K562 (cell line): ENCODE results near the gene CLIC1. TPM values are rescaled to one million over a fixed set of nuclear protein-coding genes. Genes with fewer than 3 reads are reported as not detected.

Experiments used
- ASH1L ChIP-seq: fragments of 450-650 bp; IDR thresholded peaks from 2 replicates; pipeline ENCODE4 v1.6.1; 2018; ENCODE audit warnings: borderline replicate concordance, mild to moderate bottlenecking, low read depth; ENCODE audit not compliant: partially characterized antibody
- ELF1 ChIP-seq: fragments of 200-800 bp; sonication (Bioruptor generic); IDR thresholded peaks from 2 replicates; pipeline ENCODE4 v1.6.1; 2016; ENCODE audit warnings: missing genetic modification characterization, missing compliant biosample characterization
- GTF2B ChIP-seq: IDR thresholded peaks from 2 replicates; pipeline ENCODE4 v1.6.1; 2011; ENCODE audit not compliant: insufficient read length; ENCODE audit errors: extremely low read depth
- PHB ChIP-seq: fragments of 250-450 bp; sonication (Bioruptor Pico); IDR thresholded peaks from 2 replicates; pipeline ENCODE4 v1.5.0; 2021
- SIRT6 ChIP-seq: IDR thresholded peaks from one replicate; pipeline ENCODE4 v1.6.1; 2012; ENCODE audit warnings: low read depth, mild to moderate bottlenecking, control low read depth, inconsistent platforms, low read length, moderate library complexity
- SNRNP70 ChIP-seq: fragments of 200-400 bp; formaldehyde crosslinking; optimal IDR thresholded peaks from 2 replicates; pipeline ENCODE3; 2017; ENCODE audit warnings: low read depth, low read length
- XRCC4 ChIP-seq: IDR thresholded peaks from one replicate; pipeline ENCODE4 v1.6.1; 2011; ENCODE audit not compliant: insufficient read depth, insufficient read length; ENCODE audit errors: extremely low read depth
- ZNF140 ChIP-seq: fragments of 250-450 bp; sonication (Bioruptor Pico); IDR thresholded peaks from 2 replicates; pipeline ENCODE4 v1.8.0; 2021; ENCODE audit warnings: moderate library complexity, mild to moderate bottlenecking, inconsistent platforms
- ZNF75A ChIP-seq: fragments of 450-650 bp; formaldehyde crosslinking; IDR thresholded peaks from 2 replicates; pipeline ENCODE4 v1.4.0; 2020; ENCODE audit warnings: mild to moderate bottlenecking
- polyA plus RNA-seq, 8 experiments: library from polyadenylated mRNA; depleted of rRNA in 4 of 8; stranded (reverse) in 5 of 8; unstranded in 3 of 8; fragments of >200 nt; fragmentation: Nextera tagmentation in 2 of 8; fragmentation: Illumina TruSeq in 1 of 8; extraction: Ambion mirVana in 2 of 8; extraction: Trizol in 1 of 8; gene quantifications; 2 replicates each; pipeline versions ENCODE4 v1.2.1 to v1.2.3, GENCODE V29; 2011 to 2014; ENCODE audit warnings: inconsistent platforms in 1 of 8, missing spikeins in 1 of 8
- total RNA-seq, 7 experiments: library from RNA; depleted of rRNA in 6 of 7; stranded (reverse); fragments of >200 nt in 6 of 7; fragmentation: Illumina TruSeq in 2 of 7; extraction: Trizol in 2 of 7; gene quantifications; 2 replicates each; pipeline versions ENCODE4 v1.2.1 to v1.2.3, GENCODE V29; 2011 to 2021; ENCODE audit warnings: low replicate concordance in 1 of 7
- TF ChIP-seq, protein P1 (sequence below): fragments of 450-650 bp; IDR thresholded peaks from 2 replicates; pipeline ENCODE4 v1.6.1; 2016; ENCODE audit warnings: mild to moderate bottlenecking, moderate library complexity
- TF ChIP-seq, protein P2 (sequence below): fragments of 450-650 bp; formaldehyde crosslinking; IDR thresholded peaks from 2 replicates; pipeline ENCODE4 v1.4.0; 2022; ENCODE audit warnings: missing genetic modification characterization
- TF ChIP-seq, protein P3 (sequence below): sonication (generic); formaldehyde crosslinking; IDR thresholded peaks from 2 replicates; pipeline ENCODE4 v1.8.0; 2022; ENCODE audit warnings: missing genetic modification reagents, mild to moderate bottlenecking, moderate library complexity, borderline replicate concordance

CLIC1 gene
- total and polyA plus RNA-seq, 9 of the 15 experiments (the other 6 are each of a cell fraction or from before 2014, with no cell fraction given) = 1,267 to 2,419 (median 1,808) TPM

- TF ChIP-seq, protein P1, sequence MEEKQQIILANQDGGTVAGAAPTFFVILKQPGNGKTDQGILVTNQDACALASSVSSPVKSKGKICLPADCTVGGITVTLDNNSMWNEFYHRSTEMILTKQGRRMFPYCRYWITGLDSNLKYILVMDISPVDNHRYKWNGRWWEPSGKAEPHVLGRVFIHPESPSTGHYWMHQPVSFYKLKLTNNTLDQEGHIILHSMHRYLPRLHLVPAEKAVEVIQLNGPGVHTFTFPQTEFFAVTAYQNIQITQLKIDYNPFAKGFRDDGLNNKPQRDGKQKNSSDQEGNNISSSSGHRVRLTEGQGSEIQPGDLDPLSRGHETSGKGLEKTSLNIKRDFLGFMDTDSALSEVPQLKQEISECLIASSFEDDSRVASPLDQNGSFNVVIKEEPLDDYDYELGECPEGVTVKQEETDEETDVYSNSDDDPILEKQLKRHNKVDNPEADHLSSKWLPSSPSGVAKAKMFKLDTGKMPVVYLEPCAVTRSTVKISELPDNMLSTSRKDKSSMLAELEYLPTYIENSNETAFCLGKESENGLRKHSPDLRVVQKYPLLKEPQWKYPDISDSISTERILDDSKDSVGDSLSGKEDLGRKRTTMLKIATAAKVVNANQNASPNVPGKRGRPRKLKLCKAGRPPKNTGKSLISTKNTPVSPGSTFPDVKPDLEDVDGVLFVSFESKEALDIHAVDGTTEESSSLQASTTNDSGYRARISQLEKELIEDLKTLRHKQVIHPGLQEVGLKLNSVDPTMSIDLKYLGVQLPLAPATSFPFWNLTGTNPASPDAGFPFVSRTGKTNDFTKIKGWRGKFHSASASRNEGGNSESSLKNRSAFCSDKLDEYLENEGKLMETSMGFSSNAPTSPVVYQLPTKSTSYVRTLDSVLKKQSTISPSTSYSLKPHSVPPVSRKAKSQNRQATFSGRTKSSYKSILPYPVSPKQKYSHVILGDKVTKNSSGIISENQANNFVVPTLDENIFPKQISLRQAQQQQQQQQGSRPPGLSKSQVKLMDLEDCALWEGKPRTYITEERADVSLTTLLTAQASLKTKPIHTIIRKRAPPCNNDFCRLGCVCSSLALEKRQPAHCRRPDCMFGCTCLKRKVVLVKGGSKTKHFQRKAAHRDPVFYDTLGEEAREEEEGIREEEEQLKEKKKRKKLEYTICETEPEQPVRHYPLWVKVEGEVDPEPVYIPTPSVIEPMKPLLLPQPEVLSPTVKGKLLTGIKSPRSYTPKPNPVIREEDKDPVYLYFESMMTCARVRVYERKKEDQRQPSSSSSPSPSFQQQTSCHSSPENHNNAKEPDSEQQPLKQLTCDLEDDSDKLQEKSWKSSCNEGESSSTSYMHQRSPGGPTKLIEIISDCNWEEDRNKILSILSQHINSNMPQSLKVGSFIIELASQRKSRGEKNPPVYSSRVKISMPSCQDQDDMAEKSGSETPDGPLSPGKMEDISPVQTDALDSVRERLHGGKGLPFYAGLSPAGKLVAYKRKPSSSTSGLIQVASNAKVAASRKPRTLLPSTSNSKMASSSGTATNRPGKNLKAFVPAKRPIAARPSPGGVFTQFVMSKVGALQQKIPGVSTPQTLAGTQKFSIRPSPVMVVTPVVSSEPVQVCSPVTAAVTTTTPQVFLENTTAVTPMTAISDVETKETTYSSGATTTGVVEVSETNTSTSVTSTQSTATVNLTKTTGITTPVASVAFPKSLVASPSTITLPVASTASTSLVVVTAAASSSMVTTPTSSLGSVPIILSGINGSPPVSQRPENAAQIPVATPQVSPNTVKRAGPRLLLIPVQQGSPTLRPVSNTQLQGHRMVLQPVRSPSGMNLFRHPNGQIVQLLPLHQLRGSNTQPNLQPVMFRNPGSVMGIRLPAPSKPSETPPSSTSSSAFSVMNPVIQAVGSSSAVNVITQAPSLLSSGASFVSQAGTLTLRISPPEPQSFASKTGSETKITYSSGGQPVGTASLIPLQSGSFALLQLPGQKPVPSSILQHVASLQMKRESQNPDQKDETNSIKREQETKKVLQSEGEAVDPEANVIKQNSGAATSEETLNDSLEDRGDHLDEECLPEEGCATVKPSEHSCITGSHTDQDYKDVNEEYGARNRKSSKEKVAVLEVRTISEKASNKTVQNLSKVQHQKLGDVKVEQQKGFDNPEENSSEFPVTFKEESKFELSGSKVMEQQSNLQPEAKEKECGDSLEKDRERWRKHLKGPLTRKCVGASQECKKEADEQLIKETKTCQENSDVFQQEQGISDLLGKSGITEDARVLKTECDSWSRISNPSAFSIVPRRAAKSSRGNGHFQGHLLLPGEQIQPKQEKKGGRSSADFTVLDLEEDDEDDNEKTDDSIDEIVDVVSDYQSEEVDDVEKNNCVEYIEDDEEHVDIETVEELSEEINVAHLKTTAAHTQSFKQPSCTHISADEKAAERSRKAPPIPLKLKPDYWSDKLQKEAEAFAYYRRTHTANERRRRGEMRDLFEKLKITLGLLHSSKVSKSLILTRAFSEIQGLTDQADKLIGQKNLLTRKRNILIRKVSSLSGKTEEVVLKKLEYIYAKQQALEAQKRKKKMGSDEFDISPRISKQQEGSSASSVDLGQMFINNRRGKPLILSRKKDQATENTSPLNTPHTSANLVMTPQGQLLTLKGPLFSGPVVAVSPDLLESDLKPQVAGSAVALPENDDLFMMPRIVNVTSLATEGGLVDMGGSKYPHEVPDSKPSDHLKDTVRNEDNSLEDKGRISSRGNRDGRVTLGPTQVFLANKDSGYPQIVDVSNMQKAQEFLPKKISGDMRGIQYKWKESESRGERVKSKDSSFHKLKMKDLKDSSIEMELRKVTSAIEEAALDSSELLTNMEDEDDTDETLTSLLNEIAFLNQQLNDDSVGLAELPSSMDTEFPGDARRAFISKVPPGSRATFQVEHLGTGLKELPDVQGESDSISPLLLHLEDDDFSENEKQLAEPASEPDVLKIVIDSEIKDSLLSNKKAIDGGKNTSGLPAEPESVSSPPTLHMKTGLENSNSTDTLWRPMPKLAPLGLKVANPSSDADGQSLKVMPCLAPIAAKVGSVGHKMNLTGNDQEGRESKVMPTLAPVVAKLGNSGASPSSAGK = no peak; the same call in 1 of the 2 replicates
- TF ChIP-seq PHB (peak; percentile 82; the same call in 1 of the 2 replicates), ZNF140 (CRISPR knock-in tag) (no peak), ASH1L (peak; percentile 82), SIRT6 (peak; percentile 66), ZNF75A (peak; percentile 72), SNRNP70 (no peak), XRCC4 (no peak), GTF2B (peak; percentile 45), ELF1 (tag) (peak; percentile 84)
- TF ChIP-seq, protein P2, sequence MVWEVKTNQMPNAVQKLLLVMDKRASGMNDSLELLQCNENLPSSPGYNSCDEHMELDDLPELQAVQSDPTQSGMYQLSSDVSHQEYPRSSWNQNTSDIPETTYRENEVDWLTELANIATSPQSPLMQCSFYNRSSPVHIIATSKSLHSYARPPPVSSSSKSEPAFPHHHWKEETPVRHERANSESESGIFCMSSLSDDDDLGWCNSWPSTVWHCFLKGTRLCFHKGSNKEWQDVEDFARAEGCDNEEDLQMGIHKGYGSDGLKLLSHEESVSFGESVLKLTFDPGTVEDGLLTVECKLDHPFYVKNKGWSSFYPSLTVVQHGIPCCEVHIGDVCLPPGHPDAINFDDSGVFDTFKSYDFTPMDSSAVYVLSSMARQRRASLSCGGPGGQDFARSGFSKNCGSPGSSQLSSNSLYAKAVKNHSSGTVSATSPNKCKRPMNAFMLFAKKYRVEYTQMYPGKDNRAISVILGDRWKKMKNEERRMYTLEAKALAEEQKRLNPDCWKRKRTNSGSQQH (CRISPR knock-in tag) = no peak; the same call in 1 of the 2 replicates
- TF ChIP-seq, protein P3, sequence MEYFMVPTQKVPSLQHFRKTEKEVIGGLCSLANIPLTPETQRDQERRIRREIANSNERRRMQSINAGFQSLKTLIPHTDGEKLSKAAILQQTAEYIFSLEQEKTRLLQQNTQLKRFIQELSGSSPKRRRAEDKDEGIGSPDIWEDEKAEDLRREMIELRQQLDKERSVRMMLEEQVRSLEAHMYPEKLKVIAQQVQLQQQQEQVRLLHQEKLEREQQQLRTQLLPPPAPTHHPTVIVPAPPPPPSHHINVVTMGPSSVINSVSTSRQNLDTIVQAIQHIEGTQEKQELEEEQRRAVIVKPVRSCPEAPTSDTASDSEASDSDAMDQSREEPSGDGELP (CRISPR knock-in tag) = peak; percentile 85
Measured at GRCh38 chr6:31702819-31703716, 33.3 kb downstream of the CLIC1 start, which contains the start of gene ABHD16A (continued).
